Trophoblast cell (in vitro differentiated cells and primary cell): Measurements from ENCODE around the gene MGAT5.

ENCODE experiments used
- DNase-seq, 2 donors: peaks; one replicate each; pipeline ENCODE4 v3.0.0-alpha.2; 2016
- H2AFZ ChIP-seq: 2 replicates; pipeline ENCODE4 v1.6.1; 2013; ENCODE audit warnings: low read length, moderate library complexity, mild to moderate bottlenecking; ENCODE audit not compliant: insufficient read depth, poor library complexity
- H2AK5ac ChIP-seq: 2 replicates; pipeline ENCODE4 v1.6.1; 2013; ENCODE audit warnings: mild to moderate bottlenecking, low read length
- H2BK120ac ChIP-seq: 2 replicates; pipeline ENCODE4 v1.6.1; 2013; ENCODE audit warnings: low read length, mild to moderate bottlenecking, moderate library complexity; ENCODE audit not compliant: insufficient read depth, poor library complexity
- H2BK12ac ChIP-seq: 2 replicates; pipeline ENCODE4 v1.6.1; 2013; ENCODE audit warnings: mild to moderate bottlenecking, low read length, moderate library complexity
- H2BK5ac ChIP-seq: 2 replicates; pipeline ENCODE4 v1.6.1; 2013; ENCODE audit warnings: low read length, low read depth, moderate library complexity, mild to moderate bottlenecking; ENCODE audit not compliant: poor library complexity
- H3K14ac ChIP-seq: 2 replicates; pipeline ENCODE4 v1.6.1; 2013; ENCODE audit warnings: mild to moderate bottlenecking, low read length
- H3K18ac ChIP-seq: 2 replicates; pipeline ENCODE4 v1.6.1; 2013; ENCODE audit warnings: mild to moderate bottlenecking, low read length
- H3K23ac ChIP-seq: 2 replicates; pipeline ENCODE4 v1.6.1; 2013; ENCODE audit warnings: low read length
- H3K27ac ChIP-seq: 2 replicates; pipeline ENCODE4 v1.5.1; 2013; ENCODE audit warnings: low read depth, mild to moderate bottlenecking, inconsistent platforms, low read length, moderate library complexity
- H3K27me3 ChIP-seq: 2 replicates; pipeline ENCODE4 v1.6.1; 2013; ENCODE audit warnings: inconsistent platforms, mild to moderate bottlenecking, low read length, moderate library complexity; ENCODE audit not compliant: insufficient read depth
- H3K36me3 ChIP-seq, 2 experiments: 1 replicate in 1 of 2; 2 replicates in 1 of 2; pipeline ENCODE4 v1.6.1; 2013; ENCODE audit warnings: low read length in 2 of 2, mild to moderate bottlenecking in 2 of 2, moderate library complexity in 1 of 2; ENCODE audit not compliant: insufficient read depth in 2 of 2, control insufficient read depth in 1 of 2
- H3K4ac ChIP-seq: 2 replicates; pipeline ENCODE4 v1.6.1; 2013; ENCODE audit warnings: low read depth, mild to moderate bottlenecking, low read length, moderate library complexity
- H3K4me1 ChIP-seq, 2 experiments: 1 replicate in 1 of 2; 2 replicates in 1 of 2; pipeline ENCODE4 v1.6.1; 2013; ENCODE audit warnings: low read length in 2 of 2, mild to moderate bottlenecking in 2 of 2, moderate library complexity in 1 of 2; ENCODE audit not compliant: insufficient read depth in 2 of 2, control insufficient read depth in 1 of 2
- H3K4me2 ChIP-seq: 2 replicates; pipeline ENCODE4 v1.6.1; 2013; ENCODE audit warnings: inconsistent platforms, mild to moderate bottlenecking, low read length, moderate library complexity
- H3K4me3 ChIP-seq: 2 replicates; pipeline ENCODE4 v1.5.1; 2013; ENCODE audit warnings: mild to moderate bottlenecking, low read depth, low read length, inconsistent platforms
- H3K79me1 ChIP-seq: one replicate; pipeline ENCODE4 v1.6.1; 2013; ENCODE audit warnings: low read length
- H3K79me2 ChIP-seq: 2 replicates; pipeline ENCODE4 v1.6.1; 2013; ENCODE audit warnings: low read length, mild to moderate bottlenecking; ENCODE audit not compliant: control insufficient read depth, insufficient read depth, poor library complexity
- H3K9ac ChIP-seq: 2 replicates; pipeline ENCODE4 v1.6.1; 2013; ENCODE audit warnings: mild to moderate bottlenecking, low read length
- H3K9me3 ChIP-seq: 2 replicates; pipeline ENCODE4 v1.6.1; 2013; ENCODE audit warnings: low read depth, mild to moderate bottlenecking, control low read depth, inconsistent platforms, low read length; ENCODE audit not compliant: insufficient read depth
- H4K12ac ChIP-seq: 2 replicates; pipeline ENCODE4 v1.6.1; 2013; ENCODE audit warnings: low read depth, mild to moderate bottlenecking, low read length, moderate library complexity
- H4K8ac ChIP-seq: 2 replicates; pipeline ENCODE4 v1.6.1; 2013; ENCODE audit warnings: low read depth, mild to moderate bottlenecking, low read length, moderate library complexity
- H4K91ac ChIP-seq: one replicate; pipeline ENCODE4 v1.6.1; 2013; ENCODE audit warnings: low read depth, mild to moderate bottlenecking, low read length, moderate library complexity
- WGBS: extraction: QIAGEN DNeasy Blood & Tissue Kit; methylation state at CpG from one replicate; pipeline ENCODE4 v1.1.7; 2013; ENCODE audit warnings: missing lambda C conversion rate; ENCODE audit not compliant: insufficient read length, insufficient coverage; ENCODE audit errors: extremely low coverage; 5-methylcytosine and 5-hydroxymethylcytosine counted together

MGAT5 gene

GRCh38 chr2:134399096-134399495 is 145.2 kb downstream of the MGAT5 start:
- Histone ChIP-seq H3K9ac (no peak overlapping the region), H3K4me2 (no peak overlapping the region), H3K23ac (no peak overlapping the region), H2AFZ (no peak overlapping the region), H3K27ac (no peak overlapping the region), H3K4ac (no peak overlapping the region), H3K9me3 (peaks cover 2% of the 10 kb centered on the region), H3K79me2 (no peaks in the 10 kb centered on the region), H3K18ac (no peak overlapping the region), H2BK12ac (no peak overlapping the region), H4K8ac (no peak overlapping the region), H4K12ac (no peak overlapping the region), H3K4me1 (peaks cover 0 to 3% of the 10 kb centered on the region in 2 experiments), H3K27me3 (no peaks in the 10 kb centered on the region), H4K91ac (no peak overlapping the region), H2BK5ac (no peak overlapping the region), H3K36me3 (no peaks in the 10 kb centered on the region), H3K14ac (no peak overlapping the region), H2BK120ac (no peak overlapping the region), H3K4me3 (no peak overlapping the region), H2AK5ac (no peak overlapping the region), H3K79me1 (no peaks in the 10 kb centered on the region)
- no peak for DNase-seq
- no CpG with 5 or more reads among the region's 2 CpGs for WGBS

GRCh38 chr2:134401081-134401497 is 147.2 kb downstream of the MGAT5 start:
- Histone ChIP-seq H3K18ac (no peak overlapping the region), H3K4me2 (no peak overlapping the region), H3K4me3 (no peak overlapping the region), H4K12ac (no peak overlapping the region), H3K4me1 (peaks cover 0 to 3% of the 10 kb centered on the region in 2 experiments), H4K8ac (no peak overlapping the region), H3K27ac (no peak overlapping the region), H3K79me1 (no peaks in the 10 kb centered on the region), H3K9ac (no peak overlapping the region), H2BK12ac (no peak overlapping the region), H2AFZ (no peak overlapping the region), H3K27me3 (no peaks in the 10 kb centered on the region), H2BK120ac (no peak overlapping the region), H3K36me3 (no peaks in the 10 kb centered on the region), H3K79me2 (no peaks in the 10 kb centered on the region), H3K23ac (no peak overlapping the region), H4K91ac (no peak overlapping the region), H2AK5ac (no peak overlapping the region), H3K14ac (no peak overlapping the region), H2BK5ac (no peak overlapping the region), H3K9me3 (peaks cover 2% of the 10 kb centered on the region), H3K4ac (no peak overlapping the region)
- DNase-seq: no peak
- WGBS: no CpG with 5 or more reads among the region's 5 CpGs

- no peak overlapping the region for H3K4ac ChIP-seq
- H2BK120ac ChIP-seq: no peak overlapping the region
- no peaks in the 10 kb centered on the region for H3K79me1 ChIP-seq
- H3K23ac ChIP-seq: no peak overlapping the region
- no peak overlapping the region for H2BK12ac ChIP-seq
- H4K12ac ChIP-seq: no peak overlapping the region
- H3K4me2 ChIP-seq: no peak overlapping the region
- no peak overlapping the region for H4K8ac ChIP-seq
- no CpG with 5 or more reads among the region's 2 CpGs for WGBS
- no peak overlapping the region for H3K4me3 ChIP-seq
- no peak overlapping the region for H2AK5ac ChIP-seq
- peaks cover 2% of the 10 kb centered on the region for H3K9me3 ChIP-seq
- no peak overlapping the region for H3K14ac ChIP-seq
- H2BK5ac ChIP-seq: no peak overlapping the region
- H3K27me3 ChIP-seq: no peaks in the 10 kb centered on the region
- no peak overlapping the region for H2AFZ ChIP-seq
- DNase-seq: no peak
- no peaks in the 10 kb centered on the region for H3K36me3 ChIP-seq
- H3K9ac ChIP-seq: no peak overlapping the region
- H4K91ac ChIP-seq: no peak overlapping the region
- H3K4me1 ChIP-seq: peaks cover 0 to 3% of the 10 kb centered on the region in 2 experiments
- no peak overlapping the region for H3K18ac ChIP-seq
- H3K79me2 ChIP-seq: no peaks in the 10 kb centered on the region
- no peak overlapping the region for H3K27ac ChIP-seq
Measured at GRCh38 chr2:134401789-134402188, 147.9 kb downstream of the MGAT5 start.

GRCh38 chr2:134402410-134402809 is 148.5 kb downstream of the MGAT5 start:
- Histone ChIP-seq H2BK12ac (no peak overlapping the region), H3K18ac (no peak overlapping the region), H2BK5ac (no peak overlapping the region), H3K14ac (no peak overlapping the region), H3K9ac (no peak overlapping the region), H3K79me1 (no peaks in the 10 kb centered on the region), H2AFZ (no peak overlapping the region), H3K36me3 (no peaks in the 10 kb centered on the region), H3K4ac (no peak overlapping the region), H3K79me2 (no peaks in the 10 kb centered on the region), H3K4me3 (no peak overlapping the region), H4K8ac (no peak overlapping the region), H3K9me3 (peaks cover 2% of the 10 kb centered on the region), H4K12ac (no peak overlapping the region), H3K4me2 (no peak overlapping the region), H3K23ac (no peak overlapping the region), H3K27ac (no peak overlapping the region), H4K91ac (no peak overlapping the region), H3K4me1 (peaks cover 0 to 3% of the 10 kb centered on the region in 2 experiments), H2AK5ac (no peak overlapping the region), H2BK120ac (no peak overlapping the region), H3K27me3 (no peaks in the 10 kb centered on the region)
- no CpG with 5 or more reads among the region's 1 CpG for WGBS
- DNase-seq: no peak
